Kidney epithelial cell (primary cell): ENCODE data around the gene FRMPD2. TPM values are rescaled to one million over a fixed set of nuclear protein-coding genes. Genes with fewer than 3 reads are reported as not detected.

Experiments used
- DNase-seq: peaks from one replicate; pipeline ENCODE4 v3.0.0-alpha.2; 2010; ENCODE audit warnings: low read depth
- H3K27me3 ChIP-seq: 2 replicates; pipeline ENCODE4 v1.6.0; 2011; ENCODE audit warnings: low read length; ENCODE audit not compliant: control insufficient read depth, insufficient read depth
- H3K36me3 ChIP-seq: 2 replicates; pipeline ENCODE4 v1.5.1; 2011; ENCODE audit warnings: low read length; ENCODE audit not compliant: control insufficient read depth, insufficient read depth
- H3K4me3 ChIP-seq: 2 replicates; pipeline ENCODE4 v1.5.1; 2011; ENCODE audit warnings: low read depth, mild to moderate bottlenecking, control low read depth, low read length
- total RNA-seq: library from RNA; depleted of rRNA; stranded (reverse); fragments of >200 nt; gene quantifications from 2 replicates; pipeline ENCODE4 v1.2.3, GENCODE V29; 2015
- TF ChIP-seq, protein P1 (sequence below): IDR thresholded peaks from 2 replicates; pipeline ENCODE4 v1.5.1; 2011; ENCODE audit warnings: mild to moderate bottlenecking, moderate library complexity, low read length, control low read depth, inconsistent platforms; ENCODE audit not compliant: insufficient read depth, poor library complexity, severe bottlenecking

FRMPD2 gene
- total RNA-seq, 1 donor from 2014 or later: 0.42 TPM

DNA sequence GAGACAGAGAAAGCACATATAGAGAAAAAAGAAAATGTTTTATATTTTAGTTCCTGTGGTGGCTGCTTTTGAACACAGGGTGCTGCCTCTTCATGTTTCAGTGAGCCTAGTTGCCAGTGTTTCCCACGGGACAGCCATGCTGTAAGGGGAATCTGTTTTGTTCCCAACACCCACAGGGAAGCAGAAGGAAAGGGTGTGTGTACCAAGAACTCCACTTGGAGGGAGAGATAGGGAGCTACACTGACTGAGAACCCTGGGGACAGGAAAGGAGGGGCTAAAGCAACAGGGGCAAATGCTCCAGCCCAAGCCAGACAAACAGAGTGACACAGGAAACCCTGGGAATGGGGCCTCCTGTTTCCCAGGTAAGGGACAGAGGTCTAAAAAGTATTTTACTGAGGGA lies 40.2 kb downstream of the FRMPD2 start:
- Histone ChIP-seq H3K27me3 (peaks cover 2% of the 10 kb centered on the region), H3K4me3 (no peak overlapping the region), H3K36me3 (no peaks in the 10 kb centered on the region)
- no peak for DNase-seq
- TF ChIP-seq, protein P1, sequence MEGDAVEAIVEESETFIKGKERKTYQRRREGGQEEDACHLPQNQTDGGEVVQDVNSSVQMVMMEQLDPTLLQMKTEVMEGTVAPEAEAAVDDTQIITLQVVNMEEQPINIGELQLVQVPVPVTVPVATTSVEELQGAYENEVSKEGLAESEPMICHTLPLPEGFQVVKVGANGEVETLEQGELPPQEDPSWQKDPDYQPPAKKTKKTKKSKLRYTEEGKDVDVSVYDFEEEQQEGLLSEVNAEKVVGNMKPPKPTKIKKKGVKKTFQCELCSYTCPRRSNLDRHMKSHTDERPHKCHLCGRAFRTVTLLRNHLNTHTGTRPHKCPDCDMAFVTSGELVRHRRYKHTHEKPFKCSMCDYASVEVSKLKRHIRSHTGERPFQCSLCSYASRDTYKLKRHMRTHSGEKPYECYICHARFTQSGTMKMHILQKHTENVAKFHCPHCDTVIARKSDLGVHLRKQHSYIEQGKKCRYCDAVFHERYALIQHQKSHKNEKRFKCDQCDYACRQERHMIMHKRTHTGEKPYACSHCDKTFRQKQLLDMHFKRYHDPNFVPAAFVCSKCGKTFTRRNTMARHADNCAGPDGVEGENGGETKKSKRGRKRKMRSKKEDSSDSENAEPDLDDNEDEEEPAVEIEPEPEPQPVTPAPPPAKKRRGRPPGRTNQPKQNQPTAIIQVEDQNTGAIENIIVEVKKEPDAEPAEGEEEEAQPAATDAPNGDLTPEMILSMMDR: no peak

DNA sequence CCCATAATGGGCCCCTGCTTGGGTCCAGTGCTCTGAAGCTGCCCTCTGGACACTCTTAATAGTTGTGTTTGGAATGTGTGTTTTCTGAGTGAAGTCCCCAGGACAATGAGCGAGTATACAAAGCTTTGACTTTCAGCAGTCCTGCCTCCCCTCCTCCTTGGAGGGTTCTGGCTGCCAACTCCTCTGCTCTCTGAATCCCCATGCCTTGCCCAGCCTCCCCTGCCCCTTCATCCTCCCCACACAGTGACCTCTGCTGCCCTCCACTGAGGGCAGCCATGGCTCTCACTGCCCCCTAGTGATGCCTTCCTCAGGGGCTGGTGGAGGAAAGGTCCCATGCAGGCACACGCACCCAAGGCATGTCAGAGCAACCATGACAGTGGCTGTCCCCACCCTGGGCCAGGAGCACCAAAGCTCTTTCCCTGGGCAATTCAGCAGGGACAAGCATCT lies 40.9 kb downstream of the FRMPD2 start:
- H3K4me3 ChIP-seq: no peak overlapping the region
- no peaks in the 10 kb centered on the region for H3K36me3 ChIP-seq
- no peak for DNase-seq
- TF ChIP-seq, protein P1: peak; percentile 21
- peaks cover 2% of the 10 kb centered on the region for H3K27me3 ChIP-seq

GRCh38 chr10:48232717-48233447 lies 41.6 kb downstream of the FRMPD2 start:
- H3K27me3 ChIP-seq: peaks cover 2% of the 10 kb centered on the region
- H3K4me3 ChIP-seq: no peak overlapping the region
- no peak for DNase-seq
- H3K36me3 ChIP-seq: no peaks in the 10 kb centered on the region
- TF ChIP-seq, protein P1: no peak

- TF ChIP-seq, protein P1: no peak
- DNase-seq: peak; percentile 64
- Histone ChIP-seq H3K27me3 (peaks cover 2% of the 10 kb centered on the region), H3K4me3 (no peak overlapping the region), H3K36me3 (no peaks in the 10 kb centered on the region)
Measured at GRCh38 chr10:48231699-48232315, 42.7 kb downstream of the FRMPD2 start.

- no peaks in the 10 kb centered on the region for H3K27me3 ChIP-seq
- no peak for DNase-seq
Measured at GRCh38 chr10:48231178-48231577, 43.3 kb downstream of the FRMPD2 start.

More at GRCh38 chr10:48231178-48231577, 43.3 kb downstream of the FRMPD2 start:
- no peaks in the 10 kb centered on the region for H3K36me3 ChIP-seq
- TF ChIP-seq, protein P1: no peak
- no peak overlapping the region for H3K4me3 ChIP-seq
